HL-60/S4 treated with phorbol 12-myristate 13-acetate at 8.2 ng/mL for 4 days and 3 days (cell line): ENCODE measurements around the gene GADD45G.

ENCODE experiments used
- in situ Hi-C: fragments of 300-500 bp; cut with MboI; formaldehyde crosslinking; loops from 2 replicates; pipeline ENCODE4 v1.15.0; 2022; ENCODE audit warnings: low sequenced_read_pairs

Gene GADD45G, protein sequence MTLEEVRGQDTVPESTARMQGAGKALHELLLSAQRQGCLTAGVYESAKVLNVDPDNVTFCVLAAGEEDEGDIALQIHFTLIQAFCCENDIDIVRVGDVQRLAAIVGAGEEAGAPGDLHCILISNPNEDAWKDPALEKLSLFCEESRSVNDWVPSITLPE

DNA sequence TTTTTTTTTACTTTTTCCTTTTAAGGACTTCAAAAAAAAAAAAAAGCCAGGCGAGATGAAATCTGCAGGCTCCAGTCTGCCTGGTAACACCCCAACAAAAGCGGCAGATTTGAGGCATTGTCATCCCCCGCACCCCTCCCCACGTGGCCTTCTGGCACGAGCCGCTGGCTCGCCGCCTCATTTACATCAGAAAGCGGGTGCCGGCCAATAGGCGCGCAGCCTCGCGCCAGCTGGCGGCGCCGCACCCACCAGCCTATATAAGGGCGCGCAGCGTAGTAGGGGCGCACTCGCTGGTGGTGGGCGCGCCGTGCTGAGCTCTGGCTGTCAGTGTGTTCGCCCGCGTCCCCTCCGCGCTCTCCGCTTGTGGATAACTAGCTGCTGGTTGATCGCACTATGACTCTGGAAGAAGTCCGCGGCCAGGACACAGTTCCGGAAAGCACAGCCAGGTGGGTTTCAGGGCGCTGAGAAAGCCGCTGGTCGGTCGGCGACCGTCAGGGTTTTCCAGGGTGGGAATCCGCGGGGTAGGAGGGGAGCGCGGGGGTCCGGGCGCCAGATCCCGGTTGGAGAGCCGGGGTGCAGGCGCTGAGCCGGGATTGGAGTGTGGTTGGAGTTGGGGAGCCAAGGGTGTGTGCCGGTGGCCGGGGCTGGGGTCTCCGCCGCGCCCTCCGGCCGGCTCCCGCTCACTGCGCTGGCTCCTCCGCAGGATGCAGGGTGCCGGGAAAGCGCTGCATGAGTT is at the start of gene GADD45G:
GADD45G (plus strand) TSS at position 284 of the 736 bp plus-strand sequence; CDS start at position 394, 110 bp downstream.
- in situ Hi-C loops = no loop called here

DNA sequence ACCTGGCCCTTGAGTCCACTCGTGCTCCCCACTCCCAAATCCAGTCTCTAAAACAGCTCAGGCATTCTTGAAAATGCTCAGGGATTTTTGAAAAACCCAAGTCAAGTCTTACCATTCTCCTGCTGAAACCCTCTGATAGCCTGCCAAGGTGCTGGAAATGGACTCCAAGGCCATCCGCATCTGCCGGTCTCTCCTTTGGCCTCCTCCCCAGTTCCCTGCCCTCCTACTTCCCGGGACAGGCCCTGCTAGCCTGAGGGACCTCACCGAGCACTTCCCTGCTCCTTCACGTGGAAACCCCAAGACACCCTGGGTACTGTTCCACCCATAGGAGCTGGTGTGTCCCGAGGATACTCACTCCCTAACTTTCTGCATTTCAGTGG is 49.8 kb upstream of the GADD45G start:
- in situ Hi-C loops = no loop called here

DNA sequence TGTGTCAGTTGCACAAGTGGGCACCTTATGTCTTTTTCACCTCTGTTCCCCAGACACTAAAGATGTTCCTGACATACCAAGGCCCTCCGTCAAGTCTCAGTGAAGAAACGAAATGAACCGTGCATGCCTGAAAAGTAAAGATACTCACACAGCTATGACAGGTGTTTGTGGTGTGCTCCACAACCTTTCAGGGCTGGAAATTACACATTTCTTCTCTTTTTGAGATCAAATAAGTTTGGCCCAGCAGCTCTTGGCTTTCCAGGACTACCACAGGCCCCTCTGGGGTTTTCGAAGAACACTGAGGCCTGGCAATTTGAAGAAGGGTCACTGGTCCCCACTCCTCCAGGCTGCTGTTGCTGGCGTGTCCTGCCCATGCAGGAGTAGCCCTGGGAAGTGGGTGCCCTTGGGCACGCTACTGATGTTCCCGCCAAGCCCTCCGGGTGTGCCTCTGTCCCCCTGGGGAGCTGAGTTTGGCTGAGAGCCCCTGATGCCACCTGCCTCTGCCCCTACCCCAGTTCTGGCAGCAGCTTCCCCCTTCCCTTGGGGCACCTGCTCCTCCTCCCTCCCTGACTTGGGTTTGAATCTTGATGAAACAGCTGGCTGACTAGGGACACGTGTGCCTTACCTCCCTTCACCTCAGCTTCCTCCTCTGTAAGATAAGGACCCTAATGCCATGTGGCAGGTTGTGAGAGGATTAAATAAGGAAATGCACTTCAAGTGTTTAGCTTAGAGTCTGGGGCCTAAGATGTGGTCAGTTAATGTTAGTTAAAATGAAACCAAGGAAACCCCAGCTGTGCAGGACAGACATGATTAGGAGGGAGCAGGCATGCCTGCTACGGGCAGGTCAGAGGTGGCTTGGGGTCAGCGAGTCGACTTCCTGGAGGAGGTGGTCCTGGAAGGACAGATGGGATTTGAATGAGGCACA is 49.1 kb upstream of the GADD45G start:
- in situ Hi-C loops = no loop called here

DNA sequence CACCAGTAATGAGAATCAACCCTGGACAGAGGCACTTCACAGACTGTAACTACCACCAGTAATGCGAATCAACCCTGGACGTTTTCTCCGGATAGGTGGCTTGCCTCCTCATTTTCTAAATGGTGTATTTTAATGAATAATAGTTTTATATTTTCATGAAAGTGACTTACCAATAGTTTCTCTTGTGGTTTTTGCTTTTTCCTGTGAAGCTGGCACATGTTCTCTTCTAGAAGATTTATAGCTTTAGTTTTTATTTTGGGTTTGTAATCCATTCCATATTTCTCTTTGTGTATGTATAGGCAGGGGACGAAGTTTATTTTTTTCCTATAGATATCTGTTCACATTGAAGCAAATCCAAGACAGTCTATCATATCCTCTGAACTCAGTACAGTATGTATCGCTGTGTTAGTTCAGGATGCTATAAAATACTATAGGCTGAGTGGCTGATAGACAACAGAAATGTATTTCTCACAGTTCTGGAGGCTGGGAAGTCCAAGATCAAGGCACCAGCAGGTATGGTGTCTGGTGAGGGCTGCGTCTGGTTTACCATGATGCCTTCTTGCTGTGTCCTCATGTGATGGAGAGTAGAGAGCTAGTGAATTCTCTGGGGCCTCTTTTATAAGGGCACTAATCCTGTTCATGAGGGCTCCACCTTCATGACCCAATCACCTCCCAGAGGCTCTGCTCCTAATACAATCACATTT is 46.5 kb upstream of the GADD45G start:
- in situ Hi-C loops = no loop called here

DNA sequence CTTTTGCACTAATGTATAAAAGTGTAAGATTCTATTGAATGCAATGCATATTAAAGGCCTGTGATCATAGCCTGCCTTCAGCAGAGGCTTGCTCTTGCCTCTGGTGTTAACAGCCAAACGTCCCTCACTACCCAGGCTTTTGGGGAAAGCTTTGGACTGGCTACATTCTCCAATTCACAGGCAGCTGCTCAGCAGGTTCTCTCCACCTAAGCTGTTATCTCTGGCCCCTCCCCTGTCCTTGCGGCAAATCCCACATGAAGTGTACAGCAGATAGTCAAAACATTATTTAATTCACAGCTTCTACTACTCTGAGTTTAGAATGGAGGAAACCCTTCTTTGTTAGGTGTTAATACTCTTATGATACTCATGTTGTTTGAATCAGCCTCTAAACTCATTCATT is 45.9 kb upstream of the GADD45G start:
- in situ Hi-C loops = no loop called here

DNA sequence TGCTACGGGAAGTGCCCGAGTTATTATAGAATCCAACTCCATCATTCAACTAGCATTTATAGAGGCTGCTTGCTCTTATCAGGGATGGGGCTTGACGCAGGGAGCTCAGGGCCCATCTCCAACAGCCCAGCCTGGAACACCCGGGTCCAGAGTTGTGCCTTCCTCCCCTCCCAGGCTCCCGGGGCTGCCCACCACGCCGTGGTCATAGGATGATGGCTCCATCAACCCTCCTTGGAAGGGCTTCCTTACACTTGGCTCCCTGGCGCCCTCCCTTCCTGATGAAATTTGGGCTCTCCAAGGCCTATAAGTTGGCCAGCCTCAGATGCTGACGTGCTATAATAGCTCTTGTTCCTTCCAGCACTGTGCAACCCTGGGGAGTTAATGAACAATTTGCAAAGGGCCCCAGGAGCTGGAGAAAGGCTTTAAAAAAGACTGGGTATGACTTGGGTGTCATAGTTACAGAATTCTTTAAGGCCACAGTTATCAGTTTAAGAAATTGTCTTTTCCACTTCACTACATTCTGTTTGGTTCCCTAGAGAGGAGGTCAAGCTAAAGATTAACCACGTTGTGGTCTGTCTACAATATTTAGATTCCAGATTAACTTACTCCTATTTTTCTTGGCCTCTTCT is 42.5 kb upstream of the GADD45G start:
- in situ Hi-C loops = no loop called here

DNA sequence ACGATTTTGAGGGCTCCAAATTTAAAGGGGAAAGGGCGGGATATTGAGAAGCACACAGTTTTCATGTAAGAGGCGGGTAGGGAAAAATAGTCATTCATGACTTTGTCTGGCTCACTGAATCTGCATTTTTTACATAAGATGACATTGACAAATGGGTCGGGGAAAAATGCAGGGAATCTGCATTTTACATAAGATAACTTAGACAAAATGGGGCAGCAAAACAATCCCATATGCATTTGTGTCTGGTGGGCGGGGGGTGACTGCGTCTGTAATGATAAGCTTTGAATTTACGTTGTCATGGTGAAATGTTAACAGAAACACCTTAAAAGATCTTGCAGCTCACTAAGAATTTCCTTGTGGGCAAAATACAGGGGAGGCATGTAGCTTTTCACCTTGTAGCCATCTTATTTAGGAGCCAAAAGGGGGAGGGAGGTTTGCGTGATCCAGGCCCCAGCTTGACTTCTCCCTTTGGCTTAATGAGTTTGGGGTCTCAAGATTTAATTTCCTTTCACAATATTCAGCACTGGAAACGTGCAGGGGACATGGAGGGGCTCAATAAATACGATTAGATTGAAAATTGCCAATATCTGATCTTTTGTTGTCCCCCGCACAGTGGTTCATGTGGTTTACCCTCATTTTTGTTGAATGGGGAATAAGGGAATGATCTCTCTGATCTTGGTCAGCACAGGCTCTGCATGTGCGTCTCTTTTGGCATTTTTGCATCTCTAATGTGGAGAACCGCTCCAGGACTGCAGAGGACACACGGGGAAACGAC is 41.1 kb upstream of the GADD45G start:
- in situ Hi-C loops = no loop called here

DNA sequence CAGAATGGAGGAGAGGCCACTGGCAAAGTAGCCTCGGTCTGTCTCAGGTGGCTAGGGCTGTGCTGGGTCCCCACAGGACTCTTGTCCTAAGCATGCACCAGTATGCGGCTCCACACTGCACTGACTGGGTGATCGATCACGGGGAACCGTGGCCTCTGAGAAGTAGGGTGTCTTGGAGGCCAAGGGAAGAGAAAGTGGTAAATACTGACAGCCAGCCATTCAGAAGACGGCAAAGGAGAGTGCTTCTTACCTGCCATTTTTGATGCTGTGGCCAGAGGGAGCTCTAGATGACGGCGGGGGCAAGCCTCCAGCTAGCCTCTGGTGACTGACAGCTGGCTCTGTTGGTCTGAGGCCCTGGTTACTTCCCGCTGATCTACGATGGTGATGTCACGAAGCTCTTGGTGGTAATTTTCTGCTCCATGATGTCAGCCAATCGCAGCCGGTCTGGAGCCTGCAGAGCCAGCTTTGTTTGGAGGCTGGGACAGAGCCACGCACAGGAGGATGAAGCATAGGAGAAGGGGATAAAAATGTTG is 40.4 kb upstream of the GADD45G start:
- in situ Hi-C loops = no loop called here

DNA sequence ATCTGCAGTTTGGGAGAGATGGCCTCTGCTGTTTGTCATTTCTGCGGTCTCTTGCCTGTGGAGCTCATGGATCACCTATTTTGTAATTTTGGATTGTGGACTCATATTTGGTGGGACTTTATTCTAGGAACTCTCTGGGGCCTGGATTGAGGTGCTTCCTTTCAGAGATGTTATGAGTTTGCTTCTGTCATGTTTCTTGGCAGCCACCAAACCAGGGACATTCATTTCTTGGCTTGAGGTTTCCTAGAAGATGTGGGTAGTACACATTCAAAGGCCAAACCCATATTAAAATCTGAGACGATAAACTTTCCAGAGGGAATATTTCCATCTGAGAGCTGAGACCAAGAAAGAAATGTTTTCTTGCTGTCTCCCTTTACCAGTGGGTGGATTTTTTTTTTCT is 37.2 kb upstream of the GADD45G start:
- in situ Hi-C loops = no loop called here

DNA sequence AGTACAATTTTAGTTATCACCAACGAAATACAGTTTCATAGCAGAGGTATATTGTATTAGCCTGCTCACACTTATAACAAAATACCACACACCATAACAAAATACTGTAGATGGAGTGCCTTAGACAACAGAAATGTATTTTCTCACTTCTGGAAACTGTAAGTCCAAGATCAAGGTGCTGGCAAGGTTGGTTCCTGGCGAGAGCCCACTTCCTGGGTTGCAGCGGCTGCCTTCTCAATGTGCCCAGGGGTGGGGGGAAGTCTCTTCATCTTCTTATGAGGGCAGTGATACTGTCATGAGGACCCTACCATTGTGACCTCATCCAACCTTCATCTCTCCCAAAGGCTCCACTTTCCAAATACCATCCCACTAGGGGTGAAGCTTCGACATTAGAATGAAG is 30.5 kb upstream of the GADD45G start:
- in situ Hi-C loops = no loop called here

DNA sequence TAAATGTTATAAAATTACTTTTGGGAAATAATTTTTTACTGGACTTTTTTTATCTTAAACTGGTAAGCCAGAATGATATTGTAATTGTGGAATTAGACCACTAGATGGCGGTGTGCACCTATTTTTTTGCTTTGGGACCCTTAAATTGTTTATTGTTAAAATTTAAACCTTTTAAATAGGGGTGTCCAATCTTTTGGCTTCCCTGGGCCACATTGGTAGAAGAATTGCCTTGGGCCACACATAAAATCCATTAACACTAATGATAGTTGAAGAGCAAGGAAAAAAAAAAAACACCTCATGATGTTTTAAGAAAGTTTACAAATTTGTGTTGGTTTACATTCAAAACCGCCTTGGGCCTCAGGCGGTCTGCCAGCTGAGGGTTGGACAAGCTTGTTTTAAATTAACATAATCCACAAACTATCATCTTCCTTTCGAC is 28.4 kb upstream of the GADD45G start:
- in situ Hi-C loops = no loop called here

DNA sequence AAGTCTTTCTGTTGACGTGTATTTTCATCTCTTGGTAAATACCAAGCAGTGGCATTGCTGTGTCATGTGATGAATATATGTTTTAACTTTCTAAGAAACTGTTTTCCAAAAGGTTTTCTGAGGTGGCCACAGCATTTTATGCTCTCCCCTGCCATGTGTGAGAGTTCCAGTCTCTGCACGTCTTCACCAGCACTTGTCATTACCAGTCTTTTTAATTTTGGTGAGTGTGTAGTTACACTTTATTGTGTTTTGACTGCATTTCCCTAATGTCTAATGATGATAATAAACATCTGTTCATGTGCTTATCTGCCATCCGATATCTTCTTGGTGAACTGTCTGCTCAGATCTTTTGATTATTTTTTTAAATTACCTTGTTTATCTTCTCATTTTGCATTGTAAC is 27.4 kb upstream of the GADD45G start:
- in situ Hi-C loops = no loop called here

DNA sequence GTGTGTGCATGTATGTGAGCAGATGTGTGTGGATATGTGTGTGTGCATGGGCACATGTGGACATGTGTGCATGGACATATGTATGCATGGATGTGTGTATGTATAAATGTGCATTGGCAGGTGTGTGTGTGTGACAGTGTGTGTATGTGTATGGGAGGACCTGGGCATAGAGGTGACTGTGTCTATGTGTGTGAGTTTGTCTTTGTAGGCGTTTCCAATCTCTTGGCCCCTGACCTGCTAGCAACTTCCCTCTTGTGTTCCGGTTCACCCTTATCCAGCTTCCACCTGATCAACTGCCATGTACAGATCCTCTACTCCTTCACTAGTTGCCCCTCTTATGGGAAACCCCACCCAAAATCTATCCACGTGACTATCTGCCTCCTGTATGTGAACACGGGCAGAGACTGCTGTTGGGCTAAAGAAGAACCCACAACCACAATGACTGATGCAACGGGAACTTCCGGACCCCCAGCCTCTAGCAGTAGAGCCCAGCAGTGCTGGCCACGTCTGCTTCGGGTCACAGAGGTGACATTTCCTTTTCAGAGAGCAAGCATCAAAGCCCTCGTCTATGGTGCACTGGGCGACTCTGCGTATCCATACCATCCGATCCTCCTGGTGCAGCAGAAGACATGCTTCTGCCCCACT is 24.9 kb upstream of the GADD45G start:
- in situ Hi-C loops = no loop called here

DNA sequence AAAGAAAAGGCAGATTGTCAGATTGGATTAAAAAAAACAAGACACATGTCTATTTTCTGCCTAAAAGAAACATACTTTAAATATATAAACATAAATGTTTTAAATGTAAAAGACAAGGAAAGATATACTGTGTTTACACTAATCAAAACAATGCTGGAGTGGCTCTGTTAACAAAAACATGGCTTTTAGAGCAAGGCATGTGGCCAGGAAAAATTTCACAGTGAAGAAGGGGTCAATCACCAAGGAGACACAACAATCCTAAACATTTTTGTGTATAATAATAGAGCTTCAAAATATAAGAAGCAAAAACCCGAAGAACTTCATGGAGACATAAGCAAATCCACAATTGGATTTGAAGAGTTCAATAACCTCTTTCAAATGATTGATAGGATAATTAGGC is 18.5 kb upstream of the GADD45G start:
- in situ Hi-C loops = no loop called here

DNA sequence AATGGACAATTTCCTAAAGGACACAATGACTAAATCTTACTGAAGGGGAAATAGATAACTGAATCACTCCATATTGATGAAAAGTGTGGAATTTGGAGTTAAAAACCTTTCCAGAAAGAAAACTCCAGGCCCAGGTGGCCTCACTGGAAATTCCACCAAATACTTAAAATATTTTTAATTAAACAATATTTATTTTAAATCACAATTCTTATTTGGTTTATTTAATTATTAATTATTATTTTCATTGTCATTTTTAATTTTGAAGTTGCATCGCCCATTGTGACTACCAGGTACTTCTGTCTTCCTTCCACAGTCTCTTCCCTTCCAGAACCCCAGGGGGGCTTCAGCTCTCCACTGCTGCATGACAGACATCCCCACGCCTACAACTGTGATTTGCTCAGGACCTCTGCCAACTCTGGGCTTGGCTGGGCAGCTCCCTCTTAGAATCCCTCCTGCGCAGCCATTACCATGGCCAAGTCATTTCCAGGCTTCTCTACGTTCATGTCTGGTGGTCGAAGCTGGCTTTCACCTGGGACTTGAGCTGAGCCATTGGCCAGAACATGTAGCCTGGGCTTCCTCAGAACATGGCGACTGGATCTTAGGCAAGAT is 16.4 kb upstream of the GADD45G start:
- in situ Hi-C loops = no loop called here

DNA sequence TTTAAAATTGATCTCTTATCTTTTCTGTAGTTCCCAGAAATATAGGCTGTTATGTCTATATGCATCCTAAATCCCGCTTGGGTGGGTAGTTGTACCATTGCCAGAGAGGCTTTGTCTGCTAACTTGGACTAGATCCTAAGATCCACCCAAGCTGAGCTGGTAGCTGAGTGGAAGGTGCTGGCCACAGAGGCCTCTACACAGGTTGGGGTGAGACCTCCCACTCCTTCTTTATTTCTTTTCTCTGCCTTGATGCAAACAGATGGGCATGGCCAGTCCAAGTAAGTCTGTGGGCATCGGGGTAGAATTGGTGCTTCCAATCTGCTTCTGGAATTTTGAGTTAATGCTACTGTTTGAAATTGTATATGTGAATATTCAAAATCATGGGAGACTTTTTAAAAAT is 14.4 kb upstream of the GADD45G start:
- in situ Hi-C loops = loop anchor here (10.0 kb wide), 1 partner anchor 514 kb away; no protein-coding TSS in a partner anchor

DNA sequence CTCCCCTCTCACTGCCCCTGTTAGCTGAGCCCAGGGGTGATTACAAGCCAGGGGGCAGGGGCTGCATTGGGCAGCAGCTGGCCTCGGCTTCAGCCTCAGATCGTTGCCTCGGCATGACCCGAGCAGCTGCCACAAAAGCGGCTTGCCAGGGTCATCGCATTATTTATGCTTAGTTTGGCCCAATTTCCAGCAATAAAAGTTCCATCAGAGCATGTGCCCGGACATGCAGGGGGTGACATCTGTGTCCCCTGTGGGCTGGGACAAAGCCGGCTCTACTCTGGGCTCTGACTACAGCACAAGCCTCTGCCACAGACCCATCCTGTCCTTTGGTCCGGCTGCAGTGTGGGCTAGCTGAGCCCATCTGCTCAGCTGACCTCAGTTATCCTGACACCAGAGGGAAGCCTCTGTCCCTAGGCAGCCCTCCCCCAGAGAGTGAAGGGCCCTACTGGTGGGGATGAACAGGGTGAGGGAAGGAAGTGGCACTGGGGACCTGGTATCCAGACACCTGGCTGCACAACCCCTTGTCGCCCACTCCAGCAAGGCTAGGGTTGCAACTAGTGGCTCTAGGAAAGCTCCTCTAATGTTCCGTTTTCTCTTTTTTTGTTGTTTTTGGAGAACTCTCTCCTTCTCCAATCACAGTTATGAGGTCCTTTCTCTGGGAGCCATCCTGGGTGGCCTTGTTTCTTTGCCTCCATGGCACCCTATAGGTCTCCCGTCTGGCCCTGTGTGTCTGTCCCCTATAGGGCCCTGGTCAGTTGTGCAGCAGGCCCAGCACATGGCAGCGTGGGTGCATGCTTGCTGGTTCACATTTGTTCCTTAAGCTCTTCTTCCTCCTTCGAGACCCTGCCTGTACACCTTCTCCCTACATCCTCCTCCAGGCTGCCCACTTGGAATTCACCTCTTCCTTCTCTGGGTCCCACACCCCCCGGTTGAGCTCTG is 13.3 kb upstream of the GADD45G start:
- in situ Hi-C loops = loop anchor here (10.0 kb wide), 1 partner anchor 513 kb away; no protein-coding TSS in a partner anchor
